Left ventricle myocardium inferior (tissue), 1 donor: ENCODE results near the gene SEMA3C. TPM values are rescaled to one million over a fixed set of nuclear protein-coding genes. Genes with fewer than 3 reads are reported as not detected.

Experiments
- DNase-seq: peaks from one replicate; pipeline ENCODE4 v3.0.0-alpha.2; 2020
- H3K27ac ChIP-seq: fragments of 200-600 bp; replicated peaks from 2 replicates; pipeline ENCODE4 v1.8.0; 2021
- H3K27me3 ChIP-seq: fragments of 200-600 bp; 2 replicates; pipeline ENCODE4 v1.8.0; 2021; ENCODE audit warnings: low read depth
- H3K36me3 ChIP-seq: fragments of 200-600 bp; 2 replicates; pipeline ENCODE4 v1.8.0; 2021
- H3K4me1 ChIP-seq: fragments of 200-600 bp; 2 replicates; pipeline ENCODE4 v1.8.0; 2021
- H3K4me3 ChIP-seq: fragments of 200-600 bp; 2 replicates; pipeline ENCODE4 v1.8.0; 2021; ENCODE audit warnings: mild to moderate bottlenecking, moderate library complexity
- H3K9me3 ChIP-seq: fragments of 200-600 bp; replicated peaks from 2 replicates; pipeline ENCODE4 v1.8.0; 2021
- CTCF ChIP-seq: fragments of 200-600 bp; IDR thresholded peaks from 2 replicates; pipeline ENCODE4 v1.8.0; 2021; ENCODE audit warnings: antibody characterized with exemption, mild to moderate bottlenecking, borderline replicate concordance
- intact Hi-C: fragments of 100-400 bp; cut with micrococcal nuclease; formaldehyde crosslinking; loops from one replicate; pipeline ENCODE4 v1.11.0; 2022
- total RNA-seq: library from RNA; stranded (reverse); fragmentation: NEBNext Ultra II Directional; extraction: Animal tissue kit (Norgen Biotek cat#: 25700); gene quantifications from one replicate; pipeline ENCODE4 v1.2.1, GENCODE V29; 2021
- donor health status: DM: no; HTN: yes; CAD: no; lungs with severe emphysema.

The SEMA3C gene
- total RNA-seq, 1 donor from 2014 or later = 66.5 TPM

GRCh38 chr7:80785276-80785675 lies 133.6 kb downstream of the SEMA3C start:
- Histone ChIP-seq H3K27ac (peak overlapping the region; percentile 38), H3K27me3 (no peaks in the 10 kb centered on the region), H3K4me3 (no peak overlapping the region), H3K36me3 (no peaks in the 10 kb centered on the region), H3K4me1 (peaks cover 62% of the 10 kb centered on the region), H3K9me3 (no peaks in the 10 kb centered on the region)
- TF ChIP-seq CTCF = no peak
- DNase-seq = no peak
- intact Hi-C loops = no loop called here

GRCh38 chr7:80783678-80784327 lies 135.0 kb downstream of the SEMA3C start:
- H3K27ac ChIP-seq = peak overlapping the region; percentile 81
- peak overlapping the region; percentile 33 for H3K4me3 ChIP-seq
- no peak for DNase-seq
- no peak for TF ChIP-seq CTCF
- no peaks in the 10 kb centered on the region for H3K9me3 ChIP-seq
- H3K4me1 ChIP-seq = peaks cover 61% of the 10 kb centered on the region
- H3K27me3 ChIP-seq = no peaks in the 10 kb centered on the region
- intact Hi-C loops = no loop called here
- H3K36me3 ChIP-seq = no peaks in the 10 kb centered on the region

GRCh38 chr7:80783186-80783677 lies 135.6 kb downstream of the SEMA3C start:
- H3K36me3 ChIP-seq = no peaks in the 10 kb centered on the region
- no peak for DNase-seq
- H3K9me3 ChIP-seq = no peaks in the 10 kb centered on the region
- no peak for TF ChIP-seq CTCF
- H3K4me1 ChIP-seq = peaks cover 61% of the 10 kb centered on the region
- intact Hi-C loops = no loop called here
- no peaks in the 10 kb centered on the region for H3K27me3 ChIP-seq
- peak overlapping the region; percentile 81 for H3K27ac ChIP-seq
- H3K4me3 ChIP-seq = peak overlapping the region; percentile 33

- H3K4me3 ChIP-seq = peak overlapping the region; percentile 6
- no peaks in the 10 kb centered on the region for H3K9me3 ChIP-seq
- no peaks in the 10 kb centered on the region for H3K36me3 ChIP-seq
- peak; percentile 16 for TF ChIP-seq CTCF
- no peaks in the 10 kb centered on the region for H3K27me3 ChIP-seq
- intact Hi-C loops = no loop called here
- peak overlapping the region; percentile 81 for H3K27ac ChIP-seq
- DNase-seq = peak; percentile 35
- peaks cover 61% of the 10 kb centered on the region for H3K4me1 ChIP-seq
Observed at GRCh38 chr7:80781561-80781979, 137.3 kb downstream of the SEMA3C start.

GRCh38 chr7:80781146-80781545 lies 137.7 kb downstream of the SEMA3C start:
- no peaks in the 10 kb centered on the region for H3K27me3 ChIP-seq
- H3K36me3 ChIP-seq = no peaks in the 10 kb centered on the region
- no peaks in the 10 kb centered on the region for H3K9me3 ChIP-seq
- no peak for TF ChIP-seq CTCF
- no peak for DNase-seq
- peak overlapping the region; percentile 81 for H3K27ac ChIP-seq
- H3K4me3 ChIP-seq = no peak overlapping the region
- intact Hi-C loops = no loop called here
- H3K4me1 ChIP-seq = peaks cover 61% of the 10 kb centered on the region
